Measurements from ENCODE around the gene NCSTN. TPM values are rescaled to one million over a fixed set of nuclear protein-coding genes. Genes with fewer than 3 reads are reported as not detected.

NCSTN gene
- total RNA-seq: 35.1 and 53.0 TPM in 2 replicates

DNA sequence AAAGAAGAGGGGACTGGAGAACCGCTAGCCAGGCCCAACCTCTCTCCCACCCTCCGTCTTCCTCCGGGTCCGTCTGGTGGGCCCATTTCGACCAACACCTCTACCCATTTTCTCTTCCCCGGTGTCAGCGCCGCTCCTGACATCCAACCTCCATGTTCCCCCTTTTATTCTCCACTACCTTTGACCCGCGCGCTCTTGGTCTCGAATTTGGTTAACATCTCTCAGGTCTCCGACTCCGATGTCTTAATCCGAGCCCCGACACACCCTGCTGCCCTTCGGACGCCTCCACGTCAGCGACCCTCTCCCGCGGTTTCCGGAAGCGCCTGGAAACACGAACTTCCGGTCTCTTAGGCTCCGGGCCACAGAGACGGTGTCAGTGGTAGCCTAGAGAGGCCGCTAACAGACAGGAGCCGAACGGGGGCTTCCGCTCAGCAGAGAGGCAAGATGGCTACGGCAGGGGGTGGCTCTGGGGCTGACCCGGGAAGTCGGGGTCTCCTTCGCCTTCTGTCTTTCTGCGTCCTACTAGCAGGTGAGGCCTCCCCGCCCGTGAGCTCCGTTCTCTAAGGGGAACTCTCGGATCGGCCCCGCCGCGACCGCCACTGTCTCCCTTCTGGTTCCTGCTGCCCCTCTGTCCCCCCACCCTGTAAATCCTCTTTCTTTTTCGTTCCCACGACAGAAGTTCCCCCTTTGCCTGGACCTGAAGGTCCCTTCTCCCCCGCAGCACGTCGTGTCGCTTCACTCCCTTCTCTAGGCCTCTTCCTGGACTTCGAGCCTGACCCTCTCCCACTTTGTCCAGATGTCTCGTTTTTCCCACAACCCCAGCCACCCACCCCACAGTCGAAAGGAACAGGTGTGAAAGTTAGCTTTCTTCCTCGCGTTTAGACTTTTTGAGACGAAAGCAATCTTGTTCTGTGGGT, at the start of gene NCSTN, which contains the start of gene COPA:
Gene NCSTN, plus strand, starts transcription at position 431 of the 917 bp plus-strand sequence. Its CDS starts 14 bp downstream, at position 445.
Gene COPA, minus strand, starts transcription at position 298 of the 917 bp plus-strand sequence. Its CDS starts 80 bp downstream, at position 218.

DNA sequence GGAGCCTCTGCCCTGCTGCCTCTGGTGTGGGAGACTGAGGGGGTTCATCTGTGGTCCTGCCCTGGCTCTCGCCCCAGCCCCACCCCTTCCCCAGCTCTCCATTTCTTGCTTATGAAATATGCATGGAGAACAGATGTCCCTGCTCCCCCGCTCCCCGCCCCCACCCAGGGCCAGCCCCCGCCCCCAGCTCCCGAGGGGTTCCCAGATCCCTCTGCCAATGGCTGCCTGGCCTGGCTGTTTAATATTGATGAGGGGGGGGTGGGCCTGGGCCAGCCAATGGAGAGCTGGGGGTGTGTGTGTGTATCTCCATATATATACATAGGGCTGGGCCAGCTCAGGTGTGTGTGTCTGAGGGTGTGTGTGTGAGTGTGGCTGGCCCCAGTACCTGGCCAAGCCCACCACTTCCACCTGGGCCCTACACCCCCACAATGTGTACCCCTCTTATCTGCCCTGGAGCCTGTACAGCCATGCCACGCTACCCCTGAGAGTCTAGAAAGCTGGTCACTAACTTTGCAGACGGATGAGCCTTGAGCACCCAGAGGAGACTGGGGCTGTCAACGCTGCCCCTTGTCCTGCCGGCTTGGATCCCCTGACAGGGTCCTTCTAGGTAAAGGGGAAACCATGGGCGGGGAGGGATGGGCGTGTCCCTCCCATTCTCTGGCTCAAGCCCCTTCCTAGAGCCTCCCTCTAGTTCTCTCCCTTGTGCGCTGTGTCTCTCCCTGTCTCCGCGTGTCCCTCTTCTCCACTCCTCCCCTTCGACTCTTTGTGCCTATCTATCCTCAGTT, 23.7 kb downstream of the NCSTN start, which contains the start of gene NHLH1:
Gene NHLH1, plus strand, starts transcription at position 341 of the 785 bp plus-strand sequence. CDS start 3,661 bp downstream, outside the sequence.

DNA sequence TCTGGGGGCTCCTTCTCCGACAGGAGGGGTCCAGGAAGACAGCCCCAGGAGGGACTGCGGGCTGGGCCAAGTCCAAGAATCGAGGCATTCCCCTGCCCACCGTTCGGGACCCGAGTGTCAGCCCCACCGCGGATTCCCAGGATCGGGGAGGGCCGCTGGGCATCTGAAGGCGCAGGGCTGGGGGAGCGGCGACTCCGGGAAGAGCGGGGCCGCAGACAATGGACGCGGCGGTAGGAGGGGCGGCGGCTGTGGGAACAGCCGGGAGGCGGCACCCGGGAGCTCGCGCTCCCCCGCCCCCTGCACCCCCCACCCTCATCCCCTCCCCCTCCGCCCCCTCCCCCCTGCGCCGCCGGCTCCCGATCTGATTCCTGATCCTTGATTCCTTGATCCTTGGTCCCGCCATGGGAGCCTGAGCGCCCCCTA, 57.1 kb downstream of the NCSTN start, which contains the start of gene VANGL2:
Gene VANGL2, plus strand, starts transcription at position 342 of the 423 bp plus-strand sequence. CDS start 15,274 bp downstream, outside the sequence.

Other genes starting within 250 kb of the NCSTN start
- gene IGSF8, start 244.8 kb upstream of the NCSTN start, total RNA-seq: 33.8 and 41.4 TPM in 2 replicates
- gene ATP1A2, start 227.6 kb upstream of the NCSTN start, total RNA-seq: not detected in 2 replicates
- gene ATP1A4, start 191.8 kb upstream of the NCSTN start, total RNA-seq: not detected in 2 replicates
- not detected in 2 replicates for gene CASQ1, start 152.8 kb upstream of the NCSTN start, total RNA-seq
- 37.5 and 55.2 TPM in 2 replicates for gene PEA15, start 138.0 kb upstream of the NCSTN start, total RNA-seq
- gene DCAF8, start 80.8 kb upstream of the NCSTN start, total RNA-seq: 32.4 and 35.5 TPM in 2 replicates
- 25.9 and 30.8 TPM in 2 replicates for gene PEX19, start 58.2 kb upstream of the NCSTN start, total RNA-seq
- gene COPA, start 133 bp upstream of the NCSTN start, total RNA-seq: 117 and 129 TPM in 2 replicates
- not detected in 2 replicates for gene NHLH1, start 23.7 kb downstream of the NCSTN start, total RNA-seq
- 3.1 and 7.6 TPM in 2 replicates for gene VANGL2, start 57.2 kb downstream of the NCSTN start, total RNA-seq
- gene SLAMF6, start 179.9 kb downstream of the NCSTN start, total RNA-seq: not detected in 2 replicates
- not detected in 2 replicates for gene CD84, start 236.1 kb downstream of the NCSTN start, total RNA-seq